Activated gamma-delta T cell treated with Interleukin-2 at 50 U/mL for 16 hours (primary cell): Measurements from ENCODE around the gene NUP210.
"Not testable (repeated sequence)": the region's sequence is repeated elsewhere in the genome, so short reads cannot be mapped to it uniquely, and the experiment has no call there.

Source experiments
- DNase-seq: peaks from one replicate; pipeline ENCODE4 v3.0.0-alpha.2; 2020

NUP210 gene

GRCh38 chr3:13428678-13429077, 8.6 kb upstream of the NUP210 start:
- DNase-seq, result not testable (repeated sequence)

- peak; percentile 28 for DNase-seq
These were observed 7.8 kb upstream of the NUP210 start for GRCh38 chr3:13427662-13428603.

- DNase-seq, result no peak
These were observed 6.5 kb upstream of the NUP210 start for GRCh38 chr3:13426591-13426990.

- DNase-seq, result no peak
These were observed 5.6 kb upstream of the NUP210 start for GRCh38 chr3:13425689-13426088.

GRCh38 chr3:13424865-13425617, 4.9 kb upstream of the NUP210 start:
- DNase-seq, result no peak

GRCh38 chr3:13424141-13424844, 4.2 kb upstream of the NUP210 start:
- DNase-seq, result no peak

GRCh38 chr3:13420831-13421765, 976 bp upstream of the NUP210 start:
- peak; percentile 60 for DNase-seq

- DNase-seq, result peak; percentile 55
These were observed 547 bp downstream of the NUP210 start for GRCh38 chr3:13419505-13420044.

- DNase-seq, result no peak
These were observed 2.8 kb downstream of the NUP210 start for GRCh38 chr3:13417166-13417947.

GRCh38 chr3:13415997-13416793, 3.9 kb downstream of the NUP210 start:
- no peak for DNase-seq

GRCh38 chr3:13415236-13415986, 4.7 kb downstream of the NUP210 start:
- no peak for DNase-seq

- DNase-seq, result peak; percentile 79
These were observed 5.9 kb downstream of the NUP210 start for GRCh38 chr3:13414040-13414729.

- DNase-seq, result no peak
These were observed 8.8 kb downstream of the NUP210 start for GRCh38 chr3:13411186-13411860.

GRCh38 chr3:13408890-13409289, 11.2 kb downstream of the NUP210 start:
- no peak for DNase-seq

- DNase-seq, result no peak
These were observed 12.2 kb downstream of the NUP210 start for GRCh38 chr3:13407926-13408325.

- no peak for DNase-seq
These were observed 12.6 kb downstream of the NUP210 start for GRCh38 chr3:13407475-13407874.

- DNase-seq, result no peak
These were observed 13.9 kb downstream of the NUP210 start for GRCh38 chr3:13406190-13406589.

GRCh38 chr3:13405614-13406013, 14.5 kb downstream of the NUP210 start:
- DNase-seq, result no peak
